HepG2 (cell line): ENCODE measurements around the gene NEDD4. TPM values are rescaled to one million over a fixed set of nuclear protein-coding genes. Genes with fewer than 3 reads are reported as not detected.

Source experiments
- ATAC-seq: fragments of 200-7000 bp; cut with Tn5 transposase; 3 replicates; pipeline ENCODE4 v1.9.1; 2020; ENCODE audit warnings: mild to moderate bottlenecking, moderate library complexity
- BruUV-seq: library from RNA; stranded (reverse); fragments of 400-500 nt; replicated peaks from 2 replicates; lab custom pipeline; 2021; lab: Mats Ljungman, UMichigan
- CTCF ChIA-PET: fragments of 300-600 bp; formaldehyde crosslinking; extraction: SDS; loops from one replicate; lab custom pipeline; 2021; ENCODE audit warnings: low total read pairs, inconsistent platforms, low intra/inter-chr PET ratio; lab: Yijun Ruan, JAX
- POLR2A ChIA-PET: fragments of 350-600 bp; sonication (Branson Sonifier 250); formaldehyde crosslinking; loops from one replicate; lab custom pipeline; 2020; ENCODE audit warnings: antibody characterized with exemption, inconsistent platforms; lab: Yijun Ruan, JAX
- DNase-seq: peaks from one replicate; pipeline ENCODE4 v3.0.0-alpha.2; 2015; ENCODE audit warnings: low spot score
- FAIRE-seq: peaks from 3 replicates; lab custom pipeline; 2011; peaks lifted over from hg19 to GRCh38; lab: Jason Lieb, UNC
- H2AFZ ChIP-seq: one replicate; pipeline ENCODE4 v1.6.1; 2011; ENCODE audit warnings: low read length, inconsistent platforms
- H3K27ac ChIP-seq: fragments of 300-600 bp; 3 replicates; pipeline ENCODE4 v1.8.0; 2011; ENCODE audit warnings: mixed run types, mild to moderate bottlenecking, mixed read lengths, low read length, inconsistent platforms; ENCODE audit not compliant: insufficient read depth; ENCODE audit errors: extremely low read length
- H3K27me3 ChIP-seq, 2 experiments: fragments of 200-600 bp in 1 of 2; 2 replicates in 1 of 2; 3 replicates in 1 of 2; pipeline versions ENCODE4 v1.6.0 to v1.8.0; 2011; ENCODE audit warnings: low read length in 2 of 2, mild to moderate bottlenecking in 2 of 2, moderate library complexity in 2 of 2, inconsistent platforms in 1 of 2; ENCODE audit not compliant: insufficient read depth in 2 of 2, control insufficient read depth in 1 of 2
- H3K36me3 ChIP-seq, 2 experiments: fragments of 200-600 bp in 1 of 2; replicated peaks in 1 of 2; 2 replicates in 1 of 2; 3 replicates in 1 of 2; pipeline versions ENCODE4 v1.5.1 to v1.8.0; 2011; ENCODE audit warnings: low read length in 2 of 2, inconsistent platforms in 1 of 2; ENCODE audit not compliant: insufficient read depth in 2 of 2, control insufficient read depth in 1 of 2
- H3K4me1 ChIP-seq: 2 replicates; pipeline ENCODE4 v1.5.1; 2012; ENCODE audit warnings: low read length, inconsistent platforms; ENCODE audit not compliant: insufficient read depth
- H3K4me2 ChIP-seq: 2 replicates; pipeline ENCODE4 v1.6.0; 2011; ENCODE audit warnings: low read depth, low read length, inconsistent platforms
- H3K4me3 ChIP-seq, 3 experiments: fragments of 200-600 bp in 1 of 3; sonication (generic), shearing (Covaris generic) in 1 of 3; replicated peaks in 1 of 3; 2 replicates each; pipeline ENCODE4 v1.5.1; 2011 to 2016; ENCODE audit warnings: low read length in 3 of 3, inconsistent platforms in 2 of 3, low read depth in 2 of 3, mild to moderate bottlenecking in 2 of 3, control low read depth in 1 of 3, mixed read lengths in 1 of 3; ENCODE audit not compliant: insufficient read depth in 1 of 3
- H3K79me2 ChIP-seq: one replicate; pipeline ENCODE4 v1.6.1; 2011; ENCODE audit warnings: low read length, inconsistent platforms; ENCODE audit not compliant: insufficient read depth
- H3K9ac ChIP-seq: 2 replicates; pipeline ENCODE4 v1.6.0; 2011; ENCODE audit warnings: mild to moderate bottlenecking, low read depth, low read length, inconsistent platforms; ENCODE audit not compliant: insufficient read depth
- H3K9me3 ChIP-seq: 2 replicates; pipeline ENCODE4 v1.5.1; 2012; ENCODE audit warnings: mild to moderate bottlenecking, low read length
- H4K20me1 ChIP-seq: 2 replicates; pipeline ENCODE4 v1.6.0; 2011; ENCODE audit warnings: inconsistent platforms, mild to moderate bottlenecking, low read length, moderate library complexity; ENCODE audit not compliant: insufficient read depth
- ATF5 ChIP-seq: sonication (generic); formaldehyde crosslinking; IDR thresholded peaks from 2 replicates; pipeline ENCODE4 v1.4.0; 2020; ENCODE audit warnings: mild to moderate bottlenecking, low read depth, missing genetic modification reagents
- ETV6 ChIP-seq: sonication (generic); formaldehyde crosslinking; conservative IDR thresholded peaks from 2 replicates; pipeline ENCODE4 v1.4.0; 2020; ENCODE audit warnings: missing genetic modification reagents
- HIC2 ChIP-seq: sonication (generic); formaldehyde crosslinking; IDR thresholded peaks from 2 replicates; pipeline ENCODE4 v1.9.0; 2022; ENCODE audit warnings: low read depth, missing genetic modification reagents
- IRX3 ChIP-seq: sonication (generic); formaldehyde crosslinking; IDR thresholded peaks from 2 replicates; pipeline ENCODE4 v1.8.1; 2023; ENCODE audit warnings: mild to moderate bottlenecking, low read depth, missing genetic modification reagents, borderline replicate concordance
- JARID2 ChIP-seq: sonication (generic); formaldehyde crosslinking; IDR thresholded peaks from 2 replicates; pipeline ENCODE4 v1.8.1; 2023; ENCODE audit warnings: missing genetic modification reagents, inconsistent platforms; ENCODE audit not compliant: insufficient replicate concordance
- MATR3 ChIP-seq: sonication (generic); formaldehyde crosslinking; IDR thresholded peaks from 2 replicates; pipeline ENCODE4 v1.4.0; 2020; ENCODE audit warnings: missing genetic modification reagents
- PHF5A ChIP-seq: IDR thresholded peaks from one replicate; pipeline ENCODE4 v1.6.1; 2018; ENCODE audit warnings: low read depth, missing genetic modification reagents; ENCODE audit not compliant: unreplicated experiment
- TFE3 ChIP-seq: IDR thresholded peaks from 2 replicates; pipeline ENCODE4 v1.6.1; 2016
- TOE1 ChIP-seq: sonication (generic); formaldehyde crosslinking; IDR thresholded peaks from 2 replicates; pipeline ENCODE4 v1.4.0; 2020; ENCODE audit warnings: mild to moderate bottlenecking, missing genetic modification reagents
- TP53 ChIP-seq: sonication (generic); formaldehyde crosslinking; conservative IDR thresholded peaks from 2 replicates; pipeline ENCODE4 v1.4.0; 2020; ENCODE audit warnings: missing genetic modification reagents
- ZNF276 ChIP-seq: sonication (generic); formaldehyde crosslinking; IDR thresholded peaks from 2 replicates; pipeline ENCODE4 v1.4.0; 2020; ENCODE audit warnings: mild to moderate bottlenecking, low read depth, missing genetic modification reagents
- ZNF558 ChIP-seq: sonication (generic); formaldehyde crosslinking; IDR thresholded peaks from 2 replicates; pipeline ENCODE4 v1.9.0; 2022; ENCODE audit warnings: mild to moderate bottlenecking, missing genetic modification reagents, borderline replicate concordance
- ZNF570 ChIP-seq: sonication (generic); formaldehyde crosslinking; IDR thresholded peaks from 2 replicates; pipeline ENCODE4 v1.4.0; 2020; ENCODE audit warnings: mild to moderate bottlenecking, missing genetic modification reagents, borderline replicate concordance
- ZNF629 ChIP-seq: sonication (generic); formaldehyde crosslinking; conservative IDR thresholded peaks from 2 replicates; pipeline ENCODE4 v1.5.0; 2020; ENCODE audit warnings: missing genetic modification reagents
- WGBS: methylation state at CpG from one replicate; pipeline ENCODE4 v1.1.6; 2017; ENCODE audit warnings: low lambda C conversion rate; 5-methylcytosine and 5-hydroxymethylcytosine counted together
- in situ Hi-C: cut with HindIII; loops from 2 replicates; pipeline ENCODE4 v1.10.0; 2017; ENCODE audit warnings: low pct_unique_long_range_greater_than_20kb; ENCODE audit not compliant: extremely low pct_ligation_motif_present
- intact Hi-C: fragments of 100-400 bp; cut with micrococcal nuclease; formaldehyde crosslinking; loops from one replicate; pipeline ENCODE4 v1.10.0; 2022; ENCODE audit not compliant: unreplicated experiment
- polyA plus RNA-seq, 8 experiments: library from polyadenylated mRNA; depleted of rRNA in 3 of 8; stranded (reverse) in 7 of 8; unstranded in 1 of 8; fragments of >200 nt; fragmentation: Illumina TruSeq in 4 of 8; extraction: Trizol in 4 of 8; gene quantifications; 2 replicates each; pipeline versions ENCODE4 v1.2.1 to v1.2.3, GENCODE V29; 2011 to 2016; ENCODE audit warnings: low read depth in 4 of 8, missing spikeins in 1 of 8, mixed read lengths in 1 of 8; ENCODE audit not compliant: insufficient read depth in 1 of 8
- total RNA-seq, 5 experiments: library from RNA; depleted of rRNA; stranded (reverse); fragments of >200 nt; fragmentation: Illumina TruSeq; extraction: Trizol; gene quantifications; 2 replicates each; pipeline ENCODE4 v1.2.3, GENCODE V29; 2016; ENCODE audit warnings: low read depth in 1 of 5

Gene NEDD4
- total and polyA plus RNA-seq, 2 of the 13 experiments (the other 11 are each of a cell fraction or from before 2014, with no cell fraction given) = 10.4 to 13.0 TPM

GRCh38 chr15:55872471-55872870 is 120.9 kb downstream of the NEDD4 start:
- Histone ChIP-seq H3K27me3 (no peaks in the 10 kb centered on the region), H3K27ac (no peak overlapping the region), H3K79me2 (no peaks in the 10 kb centered on the region), H3K4me2 (no peak overlapping the region), H3K4me3 (no peak overlapping the region), H4K20me1 (no peaks in the 10 kb centered on the region), H3K9me3 (no peaks in the 10 kb centered on the region), H3K4me1 (0 out of 2 replicates have a peak, but pooled peaks cover 6% of the 10 kb centered on the region), H3K9ac (no peak overlapping the region), H2AFZ (no peak overlapping the region), H3K36me3 (no peaks in the 10 kb centered on the region)
- no peak for DNase-seq
- no peak for FAIRE-seq
- POLR2A ChIA-PET = no interaction called here
- in situ Hi-C loops = no loop called here
- 91% methylated on average over 2 of the region's 2 CpGs for WGBS
- BruUV-seq = no TSS peak
- CTCF ChIA-PET = no interaction called here
- no peak for ATAC-seq
- intact Hi-C loops = no loop called here
- no peak for TF ChIP-seq TP53 (CRISPR knock-in tag)
- no peak for TF ChIP-seq ATF5 (CRISPR knock-in tag)
- no peak for TF ChIP-seq IRX3
- no peak for TF ChIP-seq MATR3 (CRISPR knock-in tag)
- no peak for TF ChIP-seq TFE3 (CRISPR knock-in tag)
- no peak for TF ChIP-seq JARID2 (CRISPR knock-in tag)
- no peak for TF ChIP-seq ZNF629 (CRISPR knock-in tag)
- no peak for TF ChIP-seq ZNF570 (CRISPR knock-in tag)
- no peak for TF ChIP-seq ZNF558
- no peak for TF ChIP-seq ZNF276 (CRISPR knock-in tag)
- TF ChIP-seq PHF5A (CRISPR knock-in tag) = no peak
- TF ChIP-seq ETV6 = no peak
- TF ChIP-seq TOE1 (CRISPR knock-in tag) = no peak
- TF ChIP-seq HIC2 = no peak
